CD4-positive, alpha-beta T cell treated with Interleukin-15 for 4 hours (primary cell): Measurements from ENCODE around the gene NCOA1.

Experiments used
- DNase-seq: peaks from one replicate; pipeline ENCODE4 v3.0.0-alpha.2; 2020; ENCODE audit warnings: low spot score

Gene NCOA1

GRCh38 chr2:24743924-24744323, 252.9 kb downstream of the NCOA1 start:
- DNase-seq = peak; percentile 10

GRCh38 chr2:24744356-24744755, 253.3 kb downstream of the NCOA1 start:
- no peak for DNase-seq

GRCh38 chr2:24745825-24746224, 254.8 kb downstream of the NCOA1 start:
- no peak for DNase-seq

- DNase-seq = no peak
Measured at GRCh38 chr2:24747299-24747698, 256.2 kb downstream of the NCOA1 start.

GRCh38 chr2:24749069-24749691, 258.1 kb downstream of the NCOA1 start:
- DNase-seq = no peak

- no peak for DNase-seq
Measured at GRCh38 chr2:24754985-24755705, 264.1 kb downstream of the NCOA1 start.

GRCh38 chr2:24756789-24757188, 265.7 kb downstream of the NCOA1 start:
- DNase-seq = no peak

GRCh38 chr2:24761866-24762265, 270.8 kb downstream of the NCOA1 start:
- no peak for DNase-seq

- DNase-seq = no peak
Measured at GRCh38 chr2:24762518-24762917, 271.5 kb downstream of the NCOA1 start.

- DNase-seq = no peak
Measured at GRCh38 chr2:24763843-24764242, 272.8 kb downstream of the NCOA1 start.

- no peak for DNase-seq
Measured at GRCh38 chr2:24766609-24767008, 275.6 kb downstream of the NCOA1 start.

- DNase-seq = no peak
Measured at GRCh38 chr2:24768013-24768412, 277.0 kb downstream of the NCOA1 start.

- no peak for DNase-seq
Measured at GRCh38 chr2:24768601-24769000, 277.5 kb downstream of the NCOA1 start.

- no peak for DNase-seq
Measured at GRCh38 chr2:24771061-24771460, 280.0 kb downstream of the NCOA1 start.

GRCh38 chr2:24771764-24772586, 280.9 kb downstream of the NCOA1 start:
- DNase-seq = no peak

- DNase-seq = no peak
Measured at GRCh38 chr2:24774373-24774772, 283.3 kb downstream of the NCOA1 start.

GRCh38 chr2:24779116-24779515, 288.1 kb downstream of the NCOA1 start:
- no peak for DNase-seq

GRCh38 chr2:24783641-24784040, 292.6 kb downstream of the NCOA1 start:
- DNase-seq = no peak

GRCh38 chr2:24785671-24786321, 294.7 kb downstream of the NCOA1 start:
- no peak for DNase-seq

- DNase-seq = no peak
Measured at GRCh38 chr2:24787532-24787931, 296.5 kb downstream of the NCOA1 start.

- DNase-seq = no peak
Measured at GRCh38 chr2:24788816-24789215, 297.8 kb downstream of the NCOA1 start.

GRCh38 chr2:24791452-24791851, 300.4 kb downstream of the NCOA1 start:
- DNase-seq = no peak

GRCh38 chr2:24792542-24792873, 301.5 kb downstream of the NCOA1 start:
- no peak for DNase-seq
